Gastrocnemius medialis (tissue), 4 donors: ENCODE results near the gene S100A10.

Experiments used
- POLR2A ChIP-seq, 2 donors: fragments of 450-650 bp; IDR thresholded peaks; one replicate each; pipeline ENCODE4 v1.6.1; 2017; ENCODE audit warnings: antibody characterized with exemption in 2 of 2, mild to moderate bottlenecking in 2 of 2, moderate library complexity in 2 of 2
- TF ChIP-seq, protein P1 (sequence below), 5 experiments: fragments of 450-650 bp in 3 of 5; fragments of 200-600 bp in 2 of 5; sonication (generic) in 2 of 5; IDR thresholded peaks in 4 of 5; conservative IDR thresholded peaks in 1 of 5; 1 replicate in 4 of 5; 2 replicates in 1 of 5; pipeline ENCODE4 v1.5.1; 2016 to 2019; ENCODE audit warnings: antibody characterized with exemption in 5 of 5, mild to moderate bottlenecking in 3 of 5, moderate library complexity in 3 of 5

DNA sequence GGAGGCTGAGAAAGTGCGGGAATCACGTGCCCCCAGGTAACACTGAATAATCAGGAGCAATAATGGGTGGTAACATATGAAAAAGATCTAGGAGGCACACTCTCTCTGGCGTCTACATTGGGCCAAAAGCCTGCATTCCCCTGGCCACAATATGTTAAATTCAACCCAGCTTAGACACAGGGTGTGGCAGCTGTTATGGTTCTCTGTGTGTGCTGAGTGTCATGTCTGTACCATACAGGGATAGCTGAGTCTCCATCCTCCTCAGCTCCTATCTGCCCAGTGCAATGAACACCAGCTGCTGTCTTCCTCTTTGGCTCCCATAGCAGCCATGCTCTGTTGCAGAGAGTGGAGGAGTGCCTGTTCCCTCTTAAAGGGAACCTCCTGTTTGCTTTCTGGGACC, 28.8 kb upstream of the S100A10 start:
- TF ChIP-seq, protein P1, sequence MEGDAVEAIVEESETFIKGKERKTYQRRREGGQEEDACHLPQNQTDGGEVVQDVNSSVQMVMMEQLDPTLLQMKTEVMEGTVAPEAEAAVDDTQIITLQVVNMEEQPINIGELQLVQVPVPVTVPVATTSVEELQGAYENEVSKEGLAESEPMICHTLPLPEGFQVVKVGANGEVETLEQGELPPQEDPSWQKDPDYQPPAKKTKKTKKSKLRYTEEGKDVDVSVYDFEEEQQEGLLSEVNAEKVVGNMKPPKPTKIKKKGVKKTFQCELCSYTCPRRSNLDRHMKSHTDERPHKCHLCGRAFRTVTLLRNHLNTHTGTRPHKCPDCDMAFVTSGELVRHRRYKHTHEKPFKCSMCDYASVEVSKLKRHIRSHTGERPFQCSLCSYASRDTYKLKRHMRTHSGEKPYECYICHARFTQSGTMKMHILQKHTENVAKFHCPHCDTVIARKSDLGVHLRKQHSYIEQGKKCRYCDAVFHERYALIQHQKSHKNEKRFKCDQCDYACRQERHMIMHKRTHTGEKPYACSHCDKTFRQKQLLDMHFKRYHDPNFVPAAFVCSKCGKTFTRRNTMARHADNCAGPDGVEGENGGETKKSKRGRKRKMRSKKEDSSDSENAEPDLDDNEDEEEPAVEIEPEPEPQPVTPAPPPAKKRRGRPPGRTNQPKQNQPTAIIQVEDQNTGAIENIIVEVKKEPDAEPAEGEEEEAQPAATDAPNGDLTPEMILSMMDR (IDR thresholded peaks at IDR 0.05 in 4 of 5, conservative IDR thresholded peaks at IDR 0.05 in 1 of 5) = no peak
- TF ChIP-seq POLR2A (IDR thresholded peaks at IDR 0.05) = no peak
